RCC 7860 (cell line): Measurements from ENCODE around the gene KCP.
"Not testable (repeated sequence)": the region's sequence is repeated elsewhere in the genome, so short reads cannot be mapped to it uniquely, and the experiment has no call there.

Experiments
- DNase-seq: peaks from one replicate; pipeline ENCODE4 v3.0.0-alpha.2; 2015; ENCODE audit warnings: low spot score
- FAIRE-seq: peaks from 2 replicates; lab custom pipeline; 2012; peaks lifted over from hg19 to GRCh38; lab: Jason Lieb, UNC

The KCP gene

DNA sequence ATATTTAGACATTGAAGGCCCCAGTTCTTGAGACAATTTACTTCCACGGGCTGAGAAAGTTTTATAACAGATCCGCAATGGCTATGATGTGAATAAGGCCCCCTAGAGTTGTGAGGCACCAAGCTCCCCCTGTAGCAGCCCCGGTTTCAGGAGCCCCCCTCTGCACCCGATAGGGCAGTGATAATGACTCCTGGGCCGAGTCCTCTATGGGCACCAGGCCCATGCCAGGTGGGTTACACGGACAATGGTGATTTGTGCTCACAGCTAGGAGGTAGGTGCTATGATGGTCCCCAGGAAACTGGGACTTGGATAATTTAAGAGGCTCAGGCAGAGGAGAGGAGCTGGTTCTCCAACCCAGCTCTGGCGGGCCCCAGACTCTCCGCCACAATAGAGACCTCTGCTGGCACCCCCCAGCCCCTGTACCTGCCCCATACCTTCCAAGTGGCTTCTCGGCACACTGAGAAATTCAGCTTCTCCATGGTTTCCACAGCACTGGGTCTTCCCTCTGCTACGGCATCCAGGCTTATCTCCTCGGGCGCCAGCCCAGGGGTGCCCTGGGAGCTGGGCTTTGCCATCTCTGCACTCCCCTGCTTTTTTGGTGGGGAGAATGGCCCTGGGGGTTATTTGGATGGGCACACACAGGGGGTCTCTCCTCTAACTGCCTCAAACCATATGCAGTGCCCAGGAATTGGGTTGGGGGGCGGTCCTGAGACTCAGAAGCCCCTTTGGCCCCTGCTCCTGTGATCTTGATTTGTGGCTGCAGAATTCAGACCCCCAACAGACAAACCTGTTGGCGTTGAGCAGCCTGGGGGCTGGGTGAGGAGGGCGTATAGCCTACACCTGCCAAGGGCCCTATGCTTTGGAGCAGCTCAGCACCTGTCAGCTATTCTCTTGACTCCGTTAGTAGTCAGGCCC lies 12.2 kb upstream of the KCP start:
- FAIRE-seq (no peak), DNase-seq (no peak)

DNA sequence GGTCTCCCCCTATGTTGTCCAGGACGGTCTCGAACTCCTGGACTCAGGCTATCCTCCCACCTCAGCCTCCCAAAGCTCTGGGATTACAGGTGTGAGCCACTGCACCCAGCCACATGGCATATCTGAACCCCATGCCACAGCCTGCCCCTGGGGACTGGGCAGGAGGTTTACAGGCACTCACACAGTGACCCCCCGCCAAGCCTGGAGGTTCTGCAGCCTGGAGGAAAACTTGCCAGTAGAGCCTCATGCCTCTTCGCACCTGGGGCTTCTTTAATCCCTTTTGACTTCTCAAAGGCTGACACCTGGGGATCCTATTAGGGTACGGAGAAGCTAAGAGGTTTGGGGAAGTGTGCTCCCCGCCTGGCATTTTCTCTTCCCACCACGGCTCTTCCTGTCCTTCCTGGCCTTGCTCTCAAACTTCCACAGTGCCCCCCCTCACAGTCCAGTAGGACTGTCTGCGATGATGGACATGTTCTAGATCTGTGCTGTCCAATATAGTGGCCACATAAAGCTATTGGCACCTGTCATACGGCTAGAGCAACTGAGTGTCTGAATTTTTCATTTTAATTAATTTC lies 11.4 kb upstream of the KCP start:
- DNase-seq = no peak
- no peak for FAIRE-seq

DNA sequence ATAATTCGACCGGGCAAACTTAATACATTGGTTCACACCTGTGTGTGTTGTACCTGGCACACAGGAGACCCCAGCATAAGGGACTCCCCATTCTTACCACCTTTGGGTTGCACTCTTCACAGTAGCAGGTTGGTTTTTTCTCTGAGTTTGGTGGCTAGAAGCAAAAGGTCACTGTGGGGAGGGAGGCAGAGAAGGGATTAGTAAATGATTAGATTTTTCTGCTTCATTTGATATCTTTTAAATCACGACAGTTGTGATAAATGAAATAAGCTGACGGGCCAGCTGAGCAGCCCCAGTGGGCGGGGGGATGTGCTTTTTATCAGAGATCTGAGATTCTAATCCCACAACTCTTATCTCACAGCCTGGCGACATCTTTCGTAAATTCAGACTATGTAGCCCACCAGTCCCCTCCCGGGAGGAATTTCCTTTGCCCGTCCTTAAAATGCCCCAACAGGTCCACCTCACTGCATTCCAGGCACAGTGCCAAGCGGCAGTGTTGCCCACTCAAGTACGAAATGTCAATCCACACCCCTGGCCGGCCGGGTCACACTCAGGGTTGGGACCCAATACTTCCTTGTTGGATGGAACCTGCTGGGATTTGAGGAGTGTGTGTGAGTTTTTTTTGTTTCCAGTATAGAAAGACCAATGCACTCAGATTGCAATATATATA lies 10.5 kb upstream of the KCP start:
- FAIRE-seq (peak; percentile 71), DNase-seq (no peak)

DNA sequence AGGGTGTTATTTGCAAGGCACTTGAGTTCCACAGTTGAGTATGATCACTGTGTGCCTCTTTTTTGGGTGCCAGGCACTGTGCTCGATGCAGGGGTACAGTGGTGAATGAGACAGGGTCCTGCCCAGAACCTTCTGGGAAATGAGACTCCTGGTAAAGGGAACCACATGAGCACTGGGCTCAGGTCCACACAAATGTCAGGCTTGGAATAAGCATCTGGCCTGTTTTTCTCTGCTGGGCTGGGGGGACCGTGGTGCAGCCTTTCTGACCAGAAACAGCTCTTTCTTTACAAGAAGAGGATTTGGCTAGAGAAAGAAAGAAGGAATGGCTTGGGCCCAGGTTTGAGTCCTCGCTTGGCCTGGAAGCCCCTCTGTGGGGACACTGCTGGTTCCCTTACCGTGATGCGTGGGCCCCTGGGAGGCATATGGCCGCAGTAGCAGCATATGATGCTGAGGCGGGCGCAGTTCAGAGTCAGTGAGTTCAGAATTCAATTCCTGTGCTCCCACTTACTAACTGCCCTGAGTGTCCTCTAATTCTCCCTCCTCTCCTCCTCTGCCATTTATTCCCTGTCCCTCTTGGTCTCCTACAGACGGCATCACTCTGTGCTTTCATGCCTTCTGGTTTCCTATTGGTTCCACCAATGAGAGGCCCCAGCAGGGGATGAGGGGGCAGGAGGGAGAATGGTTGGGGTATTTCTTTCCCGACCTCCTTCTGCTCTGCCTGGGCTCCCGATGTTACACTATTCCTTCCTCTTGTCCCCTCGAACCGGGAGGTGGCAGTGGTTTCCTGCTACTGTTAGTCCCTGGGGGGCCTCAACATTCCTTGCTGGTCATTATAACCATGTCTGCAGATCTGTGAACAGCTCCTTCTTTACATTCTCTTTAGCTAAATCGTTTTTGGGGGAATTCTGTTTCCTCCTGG lies 9.6 kb upstream of the KCP start:
- DNase-seq (no peak), FAIRE-seq (no peak)

DNA sequence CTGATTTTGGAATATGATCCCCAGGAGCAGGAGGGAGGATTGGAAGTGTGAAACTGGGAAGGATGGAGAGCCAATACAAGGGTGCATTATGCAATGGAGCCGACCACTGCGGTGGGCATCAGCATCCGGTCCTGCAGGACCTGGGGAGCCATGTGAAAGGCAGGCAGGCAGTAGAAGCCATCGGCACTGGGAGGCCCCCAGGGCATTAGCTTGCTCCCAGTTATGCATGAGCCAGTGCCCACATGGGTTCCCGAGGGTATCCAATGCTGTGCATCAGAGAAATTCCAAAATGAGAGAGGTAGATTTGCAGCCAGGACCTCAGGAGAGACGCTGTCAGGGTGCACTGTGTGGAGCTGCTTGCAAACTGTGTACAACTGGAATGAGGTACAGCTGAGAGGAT lies 8.7 kb upstream of the KCP start:
- FAIRE-seq (no peak), DNase-seq (no peak)

DNA sequence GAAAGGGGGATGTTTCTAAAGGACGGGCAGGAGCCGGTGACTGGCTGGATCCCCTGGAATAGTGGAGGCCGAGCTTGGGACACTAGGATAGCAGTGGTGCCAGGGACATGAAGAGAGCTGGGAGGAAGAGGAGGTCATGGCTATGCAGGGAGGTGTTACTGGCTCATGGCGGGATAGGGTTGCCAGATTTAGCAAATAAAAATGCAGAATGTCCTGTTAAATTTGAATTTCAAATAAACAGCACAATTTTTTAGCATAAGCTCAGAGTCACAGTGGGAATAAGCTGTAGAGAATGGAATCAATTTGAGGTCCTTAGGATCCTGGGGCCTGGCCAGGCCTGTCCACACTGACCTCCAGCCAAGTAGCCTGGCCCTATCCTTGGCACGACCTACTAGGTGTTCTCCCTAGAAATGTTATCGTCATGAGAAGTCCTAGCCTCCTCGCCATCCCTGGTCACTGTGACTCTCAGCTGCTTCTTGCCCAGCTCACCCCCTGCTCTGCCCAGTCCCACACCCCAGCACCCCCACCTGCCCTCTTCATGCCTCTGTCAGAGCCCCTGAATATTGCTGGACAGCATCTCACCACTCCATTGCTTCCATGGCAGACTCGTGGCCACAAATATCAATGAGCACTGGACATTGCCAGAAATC lies 7.6 kb upstream of the KCP start:
- FAIRE-seq = no peak
- no peak for DNase-seq

DNA sequence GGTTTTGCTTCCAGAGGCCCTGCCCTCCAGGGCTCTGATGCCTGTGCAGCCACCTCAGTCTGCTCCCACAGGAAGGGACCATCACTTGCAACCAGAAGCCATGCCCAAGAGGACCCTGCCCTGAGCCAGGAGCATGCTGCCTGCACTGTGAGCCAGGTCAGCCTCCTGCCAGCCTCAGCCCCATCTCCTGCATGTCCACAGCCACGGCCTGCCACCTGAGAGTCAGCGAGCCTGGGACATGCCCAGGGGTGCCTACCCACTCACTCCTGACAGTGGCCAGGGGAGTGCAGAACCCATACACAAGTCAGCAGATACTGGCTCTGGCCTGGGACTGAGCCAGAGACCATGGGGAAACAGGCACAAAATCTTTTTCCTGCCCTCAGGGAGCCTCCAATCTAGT lies 6.6 kb upstream of the KCP start:
- no peak for FAIRE-seq
- no peak for DNase-seq

DNA sequence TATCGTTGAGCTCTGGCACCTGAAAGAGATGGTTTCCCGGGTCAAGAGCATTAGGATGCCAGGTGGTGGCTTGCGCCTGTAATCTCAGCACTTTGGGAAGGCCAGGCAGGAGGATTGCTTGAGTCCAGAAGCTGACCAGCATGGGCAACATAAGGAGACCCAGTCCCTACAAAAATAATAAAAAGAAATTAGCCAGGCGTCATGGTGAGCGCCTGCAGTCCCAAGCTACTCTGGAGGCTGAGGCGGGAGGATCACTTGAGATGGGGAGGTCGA lies 6.1 kb upstream of the KCP start:
- no peak for FAIRE-seq

DNA sequence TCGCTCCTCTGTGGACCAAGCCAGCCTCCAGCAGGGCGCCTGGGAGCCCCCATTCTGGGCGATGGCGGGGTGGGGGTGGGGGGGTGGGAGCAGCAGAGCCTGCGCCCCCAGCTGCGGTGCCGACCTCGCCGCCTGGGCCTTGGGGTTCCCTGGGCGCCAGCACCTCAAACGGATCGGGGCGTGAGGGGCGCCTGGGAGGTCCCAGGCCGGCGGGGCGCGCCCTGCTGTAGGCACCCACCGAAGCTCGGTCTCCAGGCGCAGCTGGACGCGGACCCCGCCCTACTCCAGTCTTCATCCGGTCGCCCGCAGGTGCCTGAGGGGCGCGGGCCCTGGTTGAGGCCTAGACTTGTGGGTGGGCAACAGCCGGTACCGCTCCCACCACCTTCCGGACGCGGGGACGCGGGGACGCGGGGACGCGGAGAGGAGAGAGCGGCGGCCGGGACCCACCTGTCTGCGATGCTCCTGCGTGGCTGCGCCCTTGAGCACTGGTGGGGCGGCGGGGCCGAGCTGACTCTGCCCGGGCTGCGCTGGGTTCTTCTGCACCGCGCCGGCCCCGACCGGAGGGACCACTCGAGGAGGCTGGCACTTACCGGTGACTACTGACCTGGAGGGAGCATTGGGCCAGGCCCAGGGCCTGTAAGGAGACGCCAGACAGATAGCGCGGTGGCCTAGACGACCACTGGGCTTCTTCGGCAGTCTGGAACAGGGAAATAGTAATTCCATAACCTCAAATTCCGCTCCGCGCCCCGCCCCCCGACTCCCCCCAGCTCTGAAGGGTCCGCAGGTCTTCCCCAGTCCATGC lies 5.5 kb upstream of the KCP start:
- DNase-seq (no peak), FAIRE-seq (no peak)

More for the DNA sequence above, 6.1 kb upstream of the KCP start:
- no peak for DNase-seq

DNA sequence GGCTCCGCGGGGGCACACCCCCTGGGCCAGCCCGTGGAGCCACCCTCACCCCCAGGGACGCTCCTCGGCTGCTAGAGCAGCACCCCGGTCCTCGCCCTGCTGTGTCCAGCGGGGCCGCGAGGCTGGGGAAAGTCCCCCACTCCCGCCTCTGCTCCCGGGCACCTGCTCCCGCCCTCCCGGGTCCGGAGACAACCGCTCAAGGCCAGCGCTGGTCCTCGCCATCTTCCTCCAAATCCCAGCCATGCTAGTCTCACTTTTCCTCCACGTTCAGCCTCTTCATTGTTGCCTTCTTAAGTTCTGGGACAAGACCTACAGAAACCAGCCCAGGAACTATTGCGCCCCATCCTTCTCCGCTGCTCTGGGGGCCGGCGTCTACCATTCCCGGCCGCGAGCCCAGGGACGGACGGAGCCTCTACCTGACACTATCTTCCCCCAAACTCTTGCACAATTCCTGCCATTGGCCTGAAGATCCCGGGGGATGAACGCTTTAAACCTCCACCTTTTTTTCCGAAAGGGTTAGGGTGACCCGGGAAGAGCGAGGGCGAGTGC lies 4.8 kb upstream of the KCP start:
- no peak for DNase-seq
- FAIRE-seq = no peak

DNA sequence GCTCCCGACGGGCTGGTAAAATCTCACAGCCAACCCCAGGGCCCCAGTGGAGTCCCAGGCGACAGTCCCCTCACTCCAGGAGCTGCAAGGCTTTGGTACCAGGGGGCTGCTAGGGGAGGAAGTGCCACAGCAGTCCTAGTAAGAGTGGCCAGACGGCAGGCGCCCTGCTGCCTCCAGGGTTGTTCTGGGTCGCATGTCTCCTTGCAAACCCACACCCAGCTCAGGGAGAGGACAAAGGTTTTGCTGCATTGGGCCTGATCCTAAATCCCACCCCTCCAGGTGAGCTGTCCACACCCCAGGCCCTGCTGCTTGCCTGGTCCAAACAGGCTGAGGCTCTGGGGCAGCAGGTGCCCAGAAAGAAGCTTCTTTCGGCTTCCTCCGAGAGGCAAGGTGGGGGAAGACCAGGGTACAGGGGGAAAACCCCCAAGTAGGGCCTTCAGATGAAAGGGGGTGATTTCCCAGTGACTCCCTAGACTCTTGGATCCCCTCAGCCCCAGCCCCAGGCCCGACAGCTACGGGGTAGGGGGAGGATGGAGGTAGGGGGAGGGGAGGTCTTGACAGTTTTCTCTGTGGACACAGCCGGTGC lies 4.2 kb upstream of the KCP start:
- FAIRE-seq = no peak
- DNase-seq = no peak

DNA sequence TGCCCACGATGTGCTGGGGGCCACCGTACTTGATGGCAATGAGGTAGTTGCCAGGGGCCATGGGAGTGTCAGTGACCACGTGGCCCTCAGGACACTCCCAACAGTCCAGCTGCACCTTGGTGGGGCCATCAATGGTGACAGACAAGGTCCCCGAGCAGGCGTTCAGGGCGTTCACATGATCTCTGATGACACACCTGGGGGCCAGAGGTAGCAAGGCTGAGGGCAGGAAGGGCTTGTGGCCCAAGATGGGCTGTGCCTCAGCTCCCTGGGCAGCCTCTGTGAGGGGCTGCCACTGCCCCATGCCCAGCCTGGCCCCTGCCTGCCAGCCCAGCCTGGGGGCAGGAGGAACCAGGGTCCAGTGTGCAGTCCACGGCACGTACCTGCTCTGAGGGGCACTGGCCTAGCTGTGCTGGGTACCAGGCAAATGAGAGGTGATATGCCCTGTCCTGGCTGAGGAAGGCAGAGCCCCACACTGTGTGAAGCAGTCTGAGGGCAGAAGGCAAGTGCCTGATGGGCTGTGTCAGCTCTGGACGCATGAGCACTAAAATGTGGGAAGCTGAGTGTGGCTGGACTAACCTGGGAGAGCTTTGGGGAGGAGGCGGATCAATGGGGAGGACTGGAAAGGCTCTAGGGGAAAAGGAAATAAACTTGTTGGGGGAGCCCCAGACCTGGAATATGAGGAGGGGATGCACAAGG lies 3.5 kb upstream of the KCP start:
- FAIRE-seq = no peak
- DNase-seq = no peak

DNA sequence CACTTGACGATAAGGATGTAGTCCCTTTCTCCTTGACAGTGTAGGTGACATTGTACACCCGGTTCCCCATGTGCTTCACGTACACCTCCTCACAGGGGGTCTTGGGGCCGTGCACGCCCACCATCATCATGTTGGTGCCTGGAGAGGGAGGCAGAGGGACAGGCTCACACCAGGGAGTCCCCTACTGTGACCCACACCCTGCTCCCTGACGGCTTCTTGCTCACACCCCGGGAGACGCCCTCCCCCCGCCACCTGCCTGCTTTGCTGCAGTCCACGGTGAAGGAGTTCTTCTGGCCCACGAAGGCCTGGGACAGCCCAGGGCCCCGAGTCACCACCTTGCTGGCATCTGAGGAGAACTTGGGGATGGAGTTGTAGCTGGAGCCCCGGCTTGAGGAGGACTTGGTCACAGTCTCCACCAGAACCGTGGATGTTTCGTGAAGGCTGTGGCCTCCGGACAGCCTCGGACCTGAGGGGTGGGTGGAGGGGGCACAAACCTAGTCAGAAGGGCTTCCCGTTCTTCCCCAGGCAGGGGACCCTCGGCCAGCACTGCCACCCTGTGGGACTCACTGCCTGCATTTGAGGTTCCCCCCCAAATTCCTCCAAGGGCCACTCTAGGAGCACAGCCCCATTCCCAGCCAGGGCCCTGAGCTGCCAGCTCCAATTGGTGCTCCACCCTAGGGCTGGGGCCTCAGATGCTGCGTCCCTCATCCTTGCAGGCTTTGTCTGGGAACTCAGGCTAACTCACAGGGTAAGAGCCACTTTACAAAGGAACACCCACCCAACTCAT lies 2.4 kb upstream of the KCP start:
- not testable (repeated sequence) for FAIRE-seq, DNase-seq

DNA sequence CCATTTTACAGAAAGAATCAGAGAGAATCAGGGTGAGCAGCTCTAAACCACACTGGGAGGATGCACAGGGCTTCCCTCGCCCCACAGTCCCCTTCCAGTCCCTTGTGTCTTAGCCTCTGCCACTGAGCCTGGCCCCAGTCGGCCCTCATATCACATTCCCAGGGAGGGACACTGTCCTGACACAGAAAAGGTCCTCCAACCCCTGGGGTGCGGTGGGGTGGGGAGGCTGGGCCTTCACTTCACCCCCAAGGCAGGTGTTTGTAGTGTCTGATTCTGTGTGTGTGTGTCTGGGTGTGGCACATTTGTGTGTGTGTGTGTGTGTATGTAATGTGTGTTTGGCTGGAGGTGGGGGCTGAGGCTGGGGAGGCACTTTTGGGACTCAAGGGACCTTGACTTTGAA lies 1.8 kb upstream of the KCP start:
- FAIRE-seq = no peak

DNA sequence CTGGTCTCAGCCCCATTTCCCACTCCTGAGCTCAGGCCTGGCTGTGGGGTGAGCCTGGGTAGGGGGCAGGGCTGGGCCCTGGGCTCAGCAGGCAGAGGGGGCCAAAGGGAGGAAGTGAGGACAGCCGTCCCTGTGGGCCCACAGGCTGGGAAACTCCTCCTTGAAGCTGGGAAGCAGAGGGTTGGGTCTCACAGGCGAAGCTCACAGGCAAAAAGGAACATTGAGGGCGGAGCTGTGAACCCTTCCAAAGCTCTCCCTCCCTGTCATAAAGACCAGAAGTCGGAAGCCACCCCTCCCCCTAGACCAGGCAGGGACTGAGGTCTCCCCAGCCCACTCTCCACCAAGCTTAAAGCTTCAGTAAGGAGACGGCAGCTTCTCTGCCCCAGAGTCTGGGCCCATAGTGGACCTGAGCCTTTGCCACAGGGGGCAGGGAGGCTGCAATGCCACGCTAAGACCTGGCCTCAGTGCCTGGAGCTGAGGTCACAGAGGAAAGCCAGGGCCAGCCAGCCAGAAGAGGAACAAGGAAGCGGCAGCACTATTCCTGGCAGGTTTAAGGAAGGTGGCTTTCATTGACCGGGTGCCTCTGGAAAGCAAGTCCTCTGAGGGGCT lies 1.0 kb upstream of the KCP start:
- no peak for FAIRE-seq
- no peak for DNase-seq

More for the DNA sequence above, 1.8 kb upstream of the KCP start:
- no peak for DNase-seq

DNA sequence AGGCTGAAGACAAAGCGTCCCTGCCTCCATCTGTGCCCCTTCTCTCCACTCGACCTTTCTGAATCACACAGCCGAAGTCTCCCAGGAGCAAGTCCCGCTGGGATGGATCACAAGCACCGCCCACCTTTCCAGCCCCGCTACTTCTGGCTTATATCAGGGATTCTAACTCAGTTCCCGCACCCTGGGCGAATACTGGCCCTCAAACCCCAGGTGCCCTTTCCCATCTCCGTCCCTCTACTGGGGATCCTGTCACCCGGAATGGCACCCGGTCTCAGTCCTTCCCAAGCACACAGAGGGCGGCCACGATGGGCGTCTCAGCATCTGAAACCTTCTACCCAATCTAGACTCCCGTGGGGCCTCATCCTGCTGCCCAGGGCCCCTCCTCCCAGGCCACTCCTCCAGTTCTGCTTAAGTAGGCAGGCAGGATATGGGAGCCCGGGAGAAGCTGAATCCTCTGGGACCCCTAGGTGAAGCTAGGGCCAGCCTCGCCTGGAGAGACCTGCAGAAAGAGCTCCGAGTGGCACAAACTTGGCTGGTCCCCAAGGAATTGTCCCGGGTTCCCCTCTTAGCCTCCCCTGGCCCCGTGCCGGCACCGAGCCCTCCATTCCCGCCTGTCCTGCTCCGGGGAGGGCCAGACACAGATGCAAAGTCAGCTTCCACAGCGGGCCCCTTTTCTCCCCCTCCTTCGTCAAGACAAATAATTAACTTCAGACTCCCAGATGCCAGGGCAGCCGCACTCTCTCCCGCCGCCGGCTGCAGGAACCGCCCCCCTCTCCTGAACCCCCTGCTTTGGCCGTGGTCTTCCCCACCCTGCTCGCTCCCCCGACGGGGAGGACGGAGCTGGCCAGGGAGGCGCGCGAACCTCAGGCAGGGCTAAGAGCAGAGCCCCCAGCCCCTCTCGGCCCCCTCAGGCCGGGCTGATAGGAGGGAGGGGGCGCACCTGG lies 612 bp downstream of the KCP start:
- FAIRE-seq (peak; percentile 4), DNase-seq (peak; percentile 59)
